Neural cell (in vitro differentiated cells): ENCODE results near the gene TAF8.

ENCODE experiments used
- POLR2AphosphoS5 ChIP-seq: IDR thresholded peaks from 2 replicates; pipeline ENCODE4 v1.6.1; 2012
- TF ChIP-seq, protein P1 (sequence below): fragments of 450-650 bp; IDR thresholded peaks from 2 replicates; pipeline ENCODE4 v1.5.1; 2014; ENCODE audit warnings: antibody characterized with exemption, mild to moderate bottlenecking, moderate library complexity; ENCODE audit not compliant: poor library complexity, severe bottlenecking

- TF ChIP-seq, protein P1, sequence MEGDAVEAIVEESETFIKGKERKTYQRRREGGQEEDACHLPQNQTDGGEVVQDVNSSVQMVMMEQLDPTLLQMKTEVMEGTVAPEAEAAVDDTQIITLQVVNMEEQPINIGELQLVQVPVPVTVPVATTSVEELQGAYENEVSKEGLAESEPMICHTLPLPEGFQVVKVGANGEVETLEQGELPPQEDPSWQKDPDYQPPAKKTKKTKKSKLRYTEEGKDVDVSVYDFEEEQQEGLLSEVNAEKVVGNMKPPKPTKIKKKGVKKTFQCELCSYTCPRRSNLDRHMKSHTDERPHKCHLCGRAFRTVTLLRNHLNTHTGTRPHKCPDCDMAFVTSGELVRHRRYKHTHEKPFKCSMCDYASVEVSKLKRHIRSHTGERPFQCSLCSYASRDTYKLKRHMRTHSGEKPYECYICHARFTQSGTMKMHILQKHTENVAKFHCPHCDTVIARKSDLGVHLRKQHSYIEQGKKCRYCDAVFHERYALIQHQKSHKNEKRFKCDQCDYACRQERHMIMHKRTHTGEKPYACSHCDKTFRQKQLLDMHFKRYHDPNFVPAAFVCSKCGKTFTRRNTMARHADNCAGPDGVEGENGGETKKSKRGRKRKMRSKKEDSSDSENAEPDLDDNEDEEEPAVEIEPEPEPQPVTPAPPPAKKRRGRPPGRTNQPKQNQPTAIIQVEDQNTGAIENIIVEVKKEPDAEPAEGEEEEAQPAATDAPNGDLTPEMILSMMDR = peak; percentile 27
- no peak for TF ChIP-seq POLR2AphosphoS5
Measured at GRCh38 chr6:42136508-42137193, 86.3 kb downstream of the TAF8 start.
